Upper lobe of left lung (tissue), 4 donors: ENCODE results near the gene DYNC2I2.

Source experiments
- CTCF ChIP-seq, 6 experiments: fragments of 450-650 bp in 4 of 6; fragments of 200-600 bp in 2 of 6; sonication (generic) in 2 of 6; IDR thresholded peaks; one replicate each; pipeline ENCODE4 v1.5.1; 2016 to 2019; ENCODE audit warnings: antibody characterized with exemption in 6 of 6
- EP300 ChIP-seq, 4 donors: sonication (generic); formaldehyde crosslinking; IDR thresholded peaks; one replicate each; pipeline ENCODE4 v1.5.1; 2017; ENCODE audit warnings: antibody characterized with exemption in 4 of 4, control low read depth in 2 of 4
- POLR2A ChIP-seq, 4 donors: fragments of 450-650 bp; IDR thresholded peaks; one replicate each; pipeline ENCODE4 v1.5.1; 2016 to 2017; ENCODE audit warnings: antibody characterized with exemption in 4 of 4, mild to moderate bottlenecking in 2 of 4
- POLR2AphosphoS5 ChIP-seq, 2 donors: sonication (generic); formaldehyde crosslinking; IDR thresholded peaks; one replicate each; pipeline ENCODE4 v1.5.1; 2017; ENCODE audit warnings: antibody characterized with exemption in 2 of 2

GRCh38 chr9:128704356-128704670, 47.7 kb upstream of the DYNC2I2 start:
- TF ChIP-seq CTCF (IDR thresholded peaks at IDR 0.05) = no peak
- TF ChIP-seq EP300 (IDR thresholded peaks at IDR 0.05) = no peak
- no peak for TF ChIP-seq POLR2AphosphoS5 (IDR thresholded peaks at IDR 0.05)
- no peak for TF ChIP-seq POLR2A (IDR thresholded peaks at IDR 0.05)
